ENCODE measurements around the gene TRPT1. TPM values are rescaled to one million over a fixed set of nuclear protein-coding genes. Genes with fewer than 3 reads are reported as not detected.

The TRPT1 gene
- total RNA-seq, 1 donor from 2014 or later, result 27.7 TPM

DNA sequence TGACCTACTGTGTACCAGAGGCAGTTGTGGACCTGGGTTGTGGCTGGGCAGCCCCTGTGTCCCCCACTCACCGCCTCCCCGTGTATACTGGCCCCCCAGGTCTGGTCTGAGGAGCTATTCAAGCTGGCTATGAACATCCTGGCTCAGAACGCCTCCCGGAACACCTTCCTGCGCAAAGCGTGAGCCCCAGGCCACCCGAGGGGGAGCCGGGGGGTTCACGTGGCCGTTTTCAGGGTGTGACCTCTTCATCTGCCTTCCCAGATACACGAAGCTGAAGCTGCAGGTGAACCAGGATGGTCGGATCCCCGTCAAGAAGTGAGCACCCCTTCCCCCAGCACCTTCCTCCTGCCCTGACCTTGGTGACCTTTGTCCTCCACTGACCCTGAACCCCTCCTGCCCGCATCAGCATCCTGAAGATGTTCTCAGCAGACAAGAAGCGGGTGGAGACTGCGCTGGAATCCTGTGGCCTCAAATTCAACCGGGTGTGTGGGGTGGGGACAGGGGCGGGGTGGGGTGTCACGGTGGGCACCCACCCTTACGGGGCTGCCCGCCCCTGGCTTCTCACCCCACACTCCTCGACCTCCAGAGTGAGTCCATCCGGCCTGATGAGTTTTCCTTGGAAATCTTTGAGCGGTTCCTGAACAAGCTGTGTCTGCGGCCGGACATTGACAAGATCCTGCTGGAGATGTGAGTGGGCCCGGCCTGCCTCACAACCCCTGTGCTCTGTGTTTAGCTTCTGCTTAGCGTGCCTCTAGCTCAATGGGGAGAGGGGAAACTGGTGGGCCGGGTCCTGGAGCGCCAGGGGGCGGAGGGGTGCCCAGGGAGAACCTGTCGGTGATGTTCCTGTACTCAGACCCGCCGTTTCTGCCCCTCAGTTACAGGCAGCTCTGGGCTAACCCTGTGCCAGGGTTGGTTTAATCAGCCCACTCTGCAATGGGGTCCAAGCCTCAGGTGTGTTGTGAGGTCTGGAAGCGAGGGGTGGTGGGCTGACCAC is 29.4 kb upstream of the TRPT1 start:
- no peak overlapping the region for H3K4me3 ChIP-seq
- H3K36me3 ChIP-seq, result peaks cover 0 to 33% of the 10 kb centered on the region in 2 donors

DNA sequence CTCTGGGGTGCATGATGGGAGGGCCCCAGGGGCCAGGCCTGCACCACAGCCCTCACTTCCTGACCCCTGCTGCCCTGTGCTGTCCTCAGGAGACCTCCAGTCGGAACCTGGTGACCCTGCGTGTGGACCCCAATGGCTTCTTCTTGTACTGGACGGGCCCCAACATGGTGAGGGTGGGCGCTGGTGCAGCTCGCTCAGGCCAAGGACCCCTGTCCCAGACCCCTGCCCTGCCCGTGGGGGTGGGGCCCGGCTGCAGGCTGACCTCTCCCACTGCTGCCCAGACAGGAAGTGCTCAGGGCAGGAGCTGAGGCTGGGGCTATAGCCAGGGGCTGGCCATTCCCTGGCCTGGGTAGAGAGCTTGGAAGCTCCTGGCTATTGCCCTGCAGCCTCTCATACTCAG is 28.3 kb upstream of the TRPT1 start:
- no peak for TF ChIP-seq POLR2A (IDR thresholded peaks at IDR 0.05)
- no peak overlapping the region for H3K27ac ChIP-seq
- H3K9me3 ChIP-seq, result no peaks in the 10 kb centered on the region
- H3K4me1 ChIP-seq, result peaks cover 35% of the 10 kb centered on the region
- no peak for DNase-seq (ENCODE audit: extremely low spot score in 2 of 2)
- peaks cover 0 to 27% of the 10 kb centered on the region in 2 donors for H3K36me3 ChIP-seq
- intact Hi-C loops (cut with DNase I), result no loop called here
- no peak overlapping the region for H3K4me3 ChIP-seq
- H3K27me3 ChIP-seq, result no peaks in the 10 kb centered on the region

More for the DNA sequence above, 29.4 kb upstream of the TRPT1 start:
- Histone ChIP-seq H3K9me3 (no peaks in the 10 kb centered on the region), H3K27ac (no peak overlapping the region), H3K4me1 (peaks cover 33% of the 10 kb centered on the region), H3K27me3 (no peaks in the 10 kb centered on the region)
- intact Hi-C loops (cut with DNase I), result no loop called here
- TF ChIP-seq, protein P1, sequence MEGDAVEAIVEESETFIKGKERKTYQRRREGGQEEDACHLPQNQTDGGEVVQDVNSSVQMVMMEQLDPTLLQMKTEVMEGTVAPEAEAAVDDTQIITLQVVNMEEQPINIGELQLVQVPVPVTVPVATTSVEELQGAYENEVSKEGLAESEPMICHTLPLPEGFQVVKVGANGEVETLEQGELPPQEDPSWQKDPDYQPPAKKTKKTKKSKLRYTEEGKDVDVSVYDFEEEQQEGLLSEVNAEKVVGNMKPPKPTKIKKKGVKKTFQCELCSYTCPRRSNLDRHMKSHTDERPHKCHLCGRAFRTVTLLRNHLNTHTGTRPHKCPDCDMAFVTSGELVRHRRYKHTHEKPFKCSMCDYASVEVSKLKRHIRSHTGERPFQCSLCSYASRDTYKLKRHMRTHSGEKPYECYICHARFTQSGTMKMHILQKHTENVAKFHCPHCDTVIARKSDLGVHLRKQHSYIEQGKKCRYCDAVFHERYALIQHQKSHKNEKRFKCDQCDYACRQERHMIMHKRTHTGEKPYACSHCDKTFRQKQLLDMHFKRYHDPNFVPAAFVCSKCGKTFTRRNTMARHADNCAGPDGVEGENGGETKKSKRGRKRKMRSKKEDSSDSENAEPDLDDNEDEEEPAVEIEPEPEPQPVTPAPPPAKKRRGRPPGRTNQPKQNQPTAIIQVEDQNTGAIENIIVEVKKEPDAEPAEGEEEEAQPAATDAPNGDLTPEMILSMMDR (IDR thresholded peaks at IDR 0.05), result no peak
- TF ChIP-seq POLR2AphosphoS5 (IDR thresholded peaks at IDR 0.05; ENCODE audit: insufficient read depth in 1 of 2, low read depth in 1 of 2), result no peak
- no peak for TF ChIP-seq POLR2A (IDR thresholded peaks at IDR 0.05)
- DNase-seq (ENCODE audit: extremely low spot score in 2 of 2), result no peak

DNA sequence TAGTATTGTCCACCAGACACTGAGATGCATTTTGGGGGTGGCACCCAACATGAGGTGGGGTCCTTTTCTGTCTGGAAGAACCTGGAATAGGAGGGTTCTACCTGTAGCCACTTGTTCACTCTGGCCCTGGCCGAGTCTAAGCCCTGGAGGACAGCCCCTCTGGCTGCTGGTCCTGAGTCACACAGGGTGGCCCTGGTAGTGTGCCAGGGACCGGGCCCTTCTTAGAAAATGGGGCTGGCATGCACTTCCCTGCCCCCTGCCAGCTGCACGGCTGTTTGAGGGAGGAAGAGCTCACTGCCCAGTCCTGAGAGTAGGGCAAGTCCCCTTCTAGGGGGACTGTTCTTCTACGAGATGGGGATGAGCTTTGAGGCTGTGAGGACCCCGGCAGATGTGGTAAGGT is 27.5 kb upstream of the TRPT1 start:
- intact Hi-C loops (cut with DNase I), result no loop called here
- peak overlapping the region in 1 of 2 donors; percentile 85 for H3K4me3 ChIP-seq
- peaks cover 0 to 21% of the 10 kb centered on the region in 2 donors for H3K36me3 ChIP-seq
- H3K4me1 ChIP-seq, result peaks cover 35% of the 10 kb centered on the region
- H3K9me3 ChIP-seq, result no peaks in the 10 kb centered on the region
- no peaks in the 10 kb centered on the region for H3K27me3 ChIP-seq
- H3K27ac ChIP-seq, result no peak overlapping the region
- TF ChIP-seq POLR2A (IDR thresholded peaks at IDR 0.05), result no peak
- TF ChIP-seq POLR2AphosphoS5 (IDR thresholded peaks at IDR 0.05; ENCODE audit: insufficient read depth in 1 of 2, low read depth in 1 of 2), result no peak
- TF ChIP-seq, protein P1 (IDR thresholded peaks at IDR 0.05), result no peak
- DNase-seq (ENCODE audit: extremely low spot score in 2 of 2), result no peak

DNA sequence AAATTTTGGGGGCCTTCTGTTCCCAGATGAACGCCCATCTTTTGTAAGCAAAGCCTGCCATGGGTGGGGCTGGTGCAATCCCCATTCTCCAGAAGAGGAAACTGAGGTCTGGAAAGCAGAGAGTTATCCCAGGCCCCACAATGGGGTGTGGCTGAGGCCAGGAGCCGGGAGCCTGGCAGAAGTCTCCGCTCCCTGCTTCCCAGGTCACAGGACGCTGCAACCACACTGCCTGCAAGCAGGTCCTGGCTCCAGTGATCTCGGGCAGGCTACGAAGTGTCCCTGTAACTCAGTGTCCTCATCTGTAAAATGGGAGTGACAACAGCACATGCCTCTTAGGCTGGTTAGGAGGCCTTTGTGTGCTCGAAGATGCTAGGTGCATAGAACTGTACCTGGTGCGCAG is 27.1 kb upstream of the TRPT1 start:
- Histone ChIP-seq H3K27ac (peak overlapping the region; percentile 78), H3K4me1 (peaks cover 35% of the 10 kb centered on the region), H3K4me3 (peak overlapping the region in 1 of 2 donors; percentile 85), H3K9me3 (no peaks in the 10 kb centered on the region), H3K36me3 (peaks cover 0 to 17% of the 10 kb centered on the region in 2 donors), H3K27me3 (no peaks in the 10 kb centered on the region)
- TF ChIP-seq, protein P1 (IDR thresholded peaks at IDR 0.05), result no peak
- TF ChIP-seq POLR2AphosphoS5 (IDR thresholded peaks at IDR 0.05; ENCODE audit: insufficient read depth in 1 of 2, low read depth in 1 of 2), result no peak
- no peak for TF ChIP-seq POLR2A (IDR thresholded peaks at IDR 0.05)
- intact Hi-C loops (cut with DNase I), result no loop called here
- no peak for DNase-seq (ENCODE audit: extremely low spot score in 2 of 2)

DNA sequence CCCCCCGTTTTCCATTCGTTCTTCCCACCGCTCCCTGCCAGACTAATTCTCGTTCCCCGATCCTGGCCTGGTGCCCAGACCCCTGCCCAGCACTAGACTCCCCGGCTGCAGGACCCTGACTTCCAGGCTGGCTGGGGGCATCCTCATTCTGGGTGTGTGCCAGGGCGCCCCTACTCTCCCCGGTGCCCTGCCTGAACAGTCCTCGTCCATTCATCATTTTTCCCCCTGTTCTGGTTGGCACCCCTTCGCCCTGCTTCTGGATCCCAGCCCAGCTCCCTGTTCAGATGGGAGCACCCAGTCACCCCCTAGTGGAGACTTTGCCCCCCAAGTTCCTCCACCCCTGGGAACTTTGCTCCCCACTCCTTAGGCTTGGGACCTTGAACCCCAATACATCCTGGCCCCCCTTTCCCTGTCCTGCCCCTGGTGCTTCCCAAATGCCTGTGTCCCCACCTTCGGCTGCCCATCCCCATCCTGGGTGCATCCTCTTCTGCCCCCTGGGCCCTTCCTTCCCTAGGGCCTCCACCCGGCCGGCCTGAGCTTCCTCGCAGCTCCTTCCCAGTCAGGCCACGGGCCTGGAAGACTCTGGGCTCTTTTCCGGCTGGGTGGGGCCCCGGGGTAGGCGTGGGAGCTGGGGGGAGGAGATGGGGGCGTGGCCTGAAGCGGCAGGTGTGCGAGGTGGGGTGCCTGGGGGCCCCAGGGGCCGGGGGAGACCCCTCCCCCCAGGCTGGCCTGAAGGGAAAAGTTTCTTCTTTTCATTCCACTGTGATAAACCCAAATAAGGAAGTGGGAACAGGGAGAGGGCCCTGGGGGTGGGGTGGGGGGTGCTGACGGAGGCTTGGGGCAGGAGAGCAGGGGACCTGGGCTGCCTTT is 26.3 kb upstream of the TRPT1 start:
- Histone ChIP-seq H3K27me3 (no peaks in the 10 kb centered on the region), H3K4me3 (peak overlapping the region; percentile 85 to 88), H3K4me1 (peaks cover 35% of the 10 kb centered on the region), H3K9me3 (no peaks in the 10 kb centered on the region), H3K27ac (peak overlapping the region; percentile 78), H3K36me3 (peaks cover 0 to 17% of the 10 kb centered on the region in 2 donors)
- peak in 1 of 2 donors; percentile 32 for TF ChIP-seq POLR2AphosphoS5 (IDR thresholded peaks at IDR 0.05; ENCODE audit: insufficient read depth in 1 of 2, low read depth in 1 of 2)
- no peak for TF ChIP-seq POLR2A (IDR thresholded peaks at IDR 0.05)
- DNase-seq (ENCODE audit: extremely low spot score in 2 of 2), result no peak
- intact Hi-C loops (cut with DNase I), result no loop called here
